Activated CD8-positive, alpha-beta memory T cell treated with anti-CD3 and anti-CD28 coated beads for 48 hours (primary cell): ENCODE data around the gene RAVER2.

ENCODE experiments used
- DNase-seq, 3 experiments: peaks; one replicate each; pipeline ENCODE4 v3.0.0-alpha.2; 2020; ENCODE audit warnings: low read depth in 2 of 3, low spot score in 2 of 3

RAVER2 gene

DNA sequence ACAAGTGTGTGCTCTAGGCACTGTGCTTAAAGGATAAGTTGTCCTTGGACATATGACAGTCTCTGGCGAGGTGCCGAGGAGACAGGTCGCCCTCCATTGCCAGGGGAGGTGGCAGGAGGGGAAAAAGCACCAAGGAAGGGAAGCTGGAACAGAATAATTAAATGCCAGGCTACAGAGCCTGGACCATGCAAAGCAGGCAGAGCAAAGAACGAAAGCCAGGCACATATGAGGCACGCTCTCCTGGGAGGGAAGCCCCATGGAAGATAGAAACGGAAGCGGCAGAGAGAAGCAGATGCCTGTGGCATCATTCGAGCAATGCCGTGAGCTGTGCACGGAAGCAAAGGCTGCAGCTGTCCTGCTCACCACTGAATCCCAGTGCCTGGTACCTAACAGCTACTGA, 130.2 kb downstream of the RAVER2 start:
- DNase-seq, result no peak

DNA sequence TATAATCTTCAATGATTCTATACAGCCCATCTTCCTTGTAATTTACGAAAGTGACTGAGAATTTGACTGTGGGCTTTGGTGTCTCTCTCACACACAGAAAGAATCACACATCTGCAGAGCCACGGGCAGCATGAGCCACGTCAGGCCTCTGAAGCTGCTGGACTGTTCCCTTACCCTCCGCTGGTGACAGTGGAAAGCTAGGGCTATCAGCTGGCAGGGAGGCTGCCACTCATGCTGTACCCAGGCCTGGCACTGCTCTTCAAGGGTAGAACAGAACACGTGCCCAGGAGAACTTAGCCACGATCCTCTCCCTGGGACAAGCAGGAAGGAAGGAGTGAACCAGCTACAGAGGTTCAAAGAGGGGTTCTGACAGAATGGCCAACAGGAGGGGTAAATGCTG, 130.7 kb downstream of the RAVER2 start:
- DNase-seq, result no peak

DNA sequence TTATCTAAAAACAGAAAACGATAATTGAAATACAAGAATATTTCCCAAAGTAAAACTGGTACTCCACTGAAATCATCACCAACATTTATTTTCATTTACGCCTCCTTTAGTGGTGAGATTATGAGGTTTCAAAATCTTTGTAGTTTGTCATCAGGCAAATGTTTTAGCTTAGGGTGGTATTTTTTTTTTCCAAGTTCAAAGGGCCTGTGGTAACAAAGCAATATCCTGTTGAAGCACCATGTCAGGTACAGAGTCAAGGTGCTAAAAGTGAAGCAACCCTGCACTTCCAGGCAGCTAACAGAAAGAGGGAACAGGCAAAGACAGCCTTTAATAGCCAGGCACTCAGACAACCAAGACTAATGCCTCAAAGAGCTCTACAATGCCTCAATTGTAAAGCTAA, 132.3 kb downstream of the RAVER2 start:
- no peak for DNase-seq

DNA sequence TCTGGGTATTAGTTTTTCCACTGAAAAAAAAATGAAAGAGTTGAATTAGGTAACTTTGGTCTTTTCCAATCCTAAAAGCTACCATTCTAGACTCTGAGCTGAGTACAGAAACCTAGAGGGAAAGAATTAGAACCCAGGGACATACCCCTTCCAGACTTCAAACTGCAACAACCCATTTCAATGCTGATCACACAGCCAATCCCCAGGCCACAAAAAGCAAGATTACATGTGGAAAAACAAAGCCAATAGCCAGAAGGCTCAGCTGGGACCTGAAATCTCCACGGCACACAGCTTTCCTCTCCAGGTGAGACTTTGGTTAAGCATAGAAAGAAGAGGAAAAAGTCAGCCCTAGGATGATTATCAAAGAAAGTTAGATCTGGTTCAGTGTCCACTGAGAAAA, 132.7 kb downstream of the RAVER2 start:
- DNase-seq, result no peak

- DNase-seq, result no peak
These were observed 133.2 kb downstream of the RAVER2 start for GRCh38 chr1:64878090-64878489.

- DNase-seq, result no peak
These were observed 134.2 kb downstream of the RAVER2 start for GRCh38 chr1:64878931-64879611.

DNA sequence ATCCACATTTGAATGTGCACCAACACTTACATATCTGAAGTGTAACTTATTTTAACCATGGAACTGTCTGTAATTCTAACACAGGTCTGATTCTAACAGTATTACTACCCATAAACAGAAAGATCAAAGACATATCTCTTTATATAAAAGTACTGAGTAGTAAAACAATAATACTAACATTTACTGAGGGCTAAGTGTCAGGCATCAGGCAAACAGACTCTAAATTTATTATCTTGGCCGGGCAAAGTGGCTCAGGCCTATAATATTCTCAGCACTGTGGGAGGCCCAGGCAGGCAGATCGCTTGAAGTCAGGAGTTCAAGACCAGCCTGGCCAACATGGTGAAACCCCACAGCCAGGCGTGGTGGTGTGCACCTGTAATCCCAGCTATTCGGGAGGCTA, 135.6 kb downstream of the RAVER2 start:
- DNase-seq, result no peak

- no peak for DNase-seq
These were observed 136.4 kb downstream of the RAVER2 start for GRCh38 chr1:64881281-64881680.
